ENCODE results near the gene SKIC8.

GRCh38 chr15:78280319-78281072, 18.9 kb downstream of the SKIC8 start:
- TF ChIP-seq CTCF (IDR thresholded peaks at IDR 0.05; ENCODE audit: low read depth, low read length) (no peak), EZH2phosphoT487 (IDR thresholded peaks at IDR 0.05; ENCODE audit: low read depth) (no peak)

Data from OCI-LY3 (cell line).